Fibroblast of peridontal ligament (primary cell): ENCODE results near the gene KRT86.
A peak's percentile ranks its signal among the peaks of the same experiment; 100 is the strongest.
"Not testable (repeated sequence)": the region's sequence is repeated elsewhere in the genome, so short reads cannot be mapped to it uniquely, and the experiment has no call there.

Experiments
- DNase-seq: peaks from one replicate; pipeline ENCODE4 v3.0.0-alpha.2; 2010; ENCODE audit errors: extremely low read depth

Gene KRT86

GRCh38 chr12:52238916-52239646, 35.4 kb upstream of the KRT86 start:
- DNase-seq = no peak

DNA sequence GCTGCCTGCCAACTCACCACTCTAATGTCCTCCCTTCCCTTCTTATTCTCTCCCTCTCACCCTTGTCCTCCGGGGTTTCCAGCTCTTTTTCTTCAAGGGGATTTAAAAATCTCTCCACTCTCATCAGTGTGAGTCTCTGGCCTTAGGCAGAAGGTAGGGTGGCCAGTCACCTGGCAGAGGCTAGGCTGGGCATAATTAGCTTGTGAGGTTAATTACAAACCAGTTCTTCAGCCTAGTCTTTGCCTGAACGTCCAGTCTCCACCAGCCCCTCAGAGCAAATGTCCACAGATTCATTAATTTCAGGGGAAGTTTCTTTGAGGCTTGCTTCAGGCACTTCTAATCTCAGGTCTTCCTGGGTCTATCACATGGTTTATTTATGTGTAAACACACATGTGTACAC, 34.7 kb upstream of the KRT86 start:
- DNase-seq = no peak

DNA sequence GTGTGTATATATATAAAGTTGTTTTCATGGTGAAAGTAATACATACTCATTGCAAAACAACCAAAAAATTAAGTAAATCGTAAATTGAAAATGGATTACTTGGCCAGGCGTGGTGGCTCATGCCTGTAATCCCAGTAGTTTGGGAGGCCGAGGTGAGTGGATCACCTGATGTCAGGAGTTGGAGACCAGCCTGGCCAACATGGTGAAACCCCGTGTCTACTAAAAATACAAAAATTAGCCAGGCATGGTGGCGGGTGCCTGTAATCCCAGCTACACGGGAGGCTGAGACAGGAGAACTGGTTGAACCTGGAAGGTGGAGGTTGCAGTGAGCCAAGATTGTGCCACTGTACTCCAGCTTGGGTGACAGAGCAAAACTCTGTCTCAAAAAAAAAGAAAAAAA, 34.2 kb upstream of the KRT86 start:
- DNase-seq = not testable (repeated sequence)

GRCh38 chr12:52241205-52241842, 33.1 kb upstream of the KRT86 start:
- DNase-seq = no peak

GRCh38 chr12:52242442-52243258, 31.8 kb upstream of the KRT86 start:
- no peak for DNase-seq

DNA sequence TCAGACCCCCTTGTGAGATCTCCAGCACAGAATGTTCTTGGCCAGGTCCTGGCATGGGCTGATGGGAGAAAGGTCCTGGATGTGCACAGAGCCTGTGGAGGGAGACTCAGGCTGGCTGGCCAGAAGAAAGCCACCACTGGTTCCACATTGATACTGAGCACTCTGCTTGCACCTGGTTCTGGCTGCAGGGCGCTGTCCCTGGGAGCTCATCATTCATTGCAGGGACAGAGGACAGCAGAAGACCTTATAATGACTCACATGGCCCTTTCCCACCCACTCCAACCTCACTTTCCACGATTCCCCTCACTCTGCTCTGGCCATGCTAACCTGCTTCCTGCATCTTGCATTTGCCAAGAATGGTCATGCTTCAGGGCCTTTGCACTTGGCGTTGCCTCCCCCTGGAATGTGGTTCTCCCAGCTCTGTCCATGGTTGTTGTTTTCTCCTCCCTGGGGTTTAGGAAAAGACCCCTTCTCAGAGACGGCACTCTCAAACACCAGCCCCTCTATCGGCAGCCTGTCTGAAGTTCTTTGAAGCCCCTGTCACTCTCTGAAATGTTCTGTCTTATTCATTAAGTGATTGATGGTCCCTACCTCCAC, 31.1 kb upstream of the KRT86 start:
- DNase-seq = peak; percentile 64

- peak; percentile 86 for DNase-seq
Measured at GRCh38 chr12:52243856-52244614, 30.4 kb upstream of the KRT86 start.

GRCh38 chr12:52244615-52244994, 29.8 kb upstream of the KRT86 start:
- DNase-seq = no peak

DNA sequence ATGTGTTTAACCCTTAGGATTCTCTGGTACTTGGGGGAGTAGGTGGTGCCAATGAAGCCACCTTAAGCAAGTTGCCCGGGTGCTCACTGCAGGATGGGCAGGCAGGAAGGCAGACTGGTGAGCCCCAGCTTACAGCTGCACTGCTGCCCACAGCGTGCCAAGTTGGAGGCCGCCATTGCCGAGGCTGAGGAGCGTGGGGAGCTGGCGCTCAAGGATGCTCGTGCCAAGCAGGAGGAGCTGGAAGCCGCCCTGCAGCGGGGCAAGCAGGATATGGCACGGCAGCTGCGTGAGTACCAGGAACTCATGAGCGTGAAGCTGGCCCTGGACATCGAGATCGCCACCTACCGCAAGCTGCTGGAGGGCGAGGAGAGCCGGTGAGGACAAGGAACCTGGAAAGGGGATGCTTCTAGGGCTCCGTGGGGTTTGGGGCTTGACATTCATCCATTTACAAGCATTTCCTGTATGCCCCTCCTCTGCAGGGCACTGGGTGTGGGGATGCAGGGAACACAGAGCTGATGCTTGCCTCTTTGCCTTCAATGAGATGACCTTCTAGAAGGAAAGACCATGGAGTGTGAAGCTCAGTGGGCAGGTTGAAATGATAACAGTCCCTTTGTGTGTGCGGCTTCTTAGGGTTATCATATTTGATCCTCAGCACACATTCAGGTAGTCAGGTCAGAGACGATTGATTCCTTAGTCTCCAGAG, 29.0 kb upstream of the KRT86 start:
- no peak for DNase-seq

GRCh38 chr12:52245962-52246569, 28.4 kb upstream of the KRT86 start:
- no peak for DNase-seq

- no peak for DNase-seq
Measured at GRCh38 chr12:52246720-52247621, 27.5 kb upstream of the KRT86 start.

DNA sequence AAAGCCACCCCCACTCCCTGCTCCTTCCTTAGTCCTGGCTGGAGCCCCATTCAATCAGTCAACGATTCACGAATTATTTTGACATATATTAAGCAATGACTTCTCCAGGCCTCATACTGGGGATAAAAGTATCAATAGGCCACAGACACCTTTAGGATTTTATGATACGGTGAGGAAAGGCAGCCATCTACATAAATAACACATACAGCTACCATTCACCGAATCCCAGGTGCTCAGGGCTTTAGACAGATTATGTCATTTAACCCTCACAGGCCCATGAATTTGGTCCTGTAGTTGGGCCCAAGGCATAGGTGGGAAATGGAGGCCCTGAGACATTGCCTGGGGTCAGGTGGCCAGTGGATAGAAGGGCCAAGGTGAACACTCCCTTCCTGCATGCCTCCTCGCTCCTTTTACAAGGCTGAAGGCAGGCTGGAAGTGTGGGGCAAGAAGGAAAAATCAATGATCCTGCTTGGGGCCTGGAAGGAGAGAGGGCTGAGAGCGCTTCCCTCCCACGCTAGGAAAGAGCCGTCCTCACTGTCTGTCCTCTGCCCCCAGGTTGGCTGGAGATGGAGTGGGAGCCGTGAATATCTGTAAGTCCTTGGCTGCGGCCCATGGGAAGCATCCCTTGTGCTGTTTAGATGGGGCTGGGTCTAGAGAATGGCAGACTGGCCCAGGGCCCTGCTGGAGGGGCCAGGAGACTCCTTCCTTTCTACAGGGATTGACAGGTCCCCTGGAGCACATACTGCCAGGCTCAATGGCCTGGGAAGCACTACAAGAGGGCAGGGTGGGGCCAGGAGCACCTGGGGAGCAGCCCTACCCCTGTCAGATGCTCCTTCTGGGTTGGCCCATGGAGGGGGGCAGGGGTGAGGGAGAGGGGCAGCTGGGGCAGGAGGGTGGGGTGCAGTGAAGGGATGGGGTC, 26.6 kb upstream of the KRT86 start:
- DNase-seq = no peak

DNA sequence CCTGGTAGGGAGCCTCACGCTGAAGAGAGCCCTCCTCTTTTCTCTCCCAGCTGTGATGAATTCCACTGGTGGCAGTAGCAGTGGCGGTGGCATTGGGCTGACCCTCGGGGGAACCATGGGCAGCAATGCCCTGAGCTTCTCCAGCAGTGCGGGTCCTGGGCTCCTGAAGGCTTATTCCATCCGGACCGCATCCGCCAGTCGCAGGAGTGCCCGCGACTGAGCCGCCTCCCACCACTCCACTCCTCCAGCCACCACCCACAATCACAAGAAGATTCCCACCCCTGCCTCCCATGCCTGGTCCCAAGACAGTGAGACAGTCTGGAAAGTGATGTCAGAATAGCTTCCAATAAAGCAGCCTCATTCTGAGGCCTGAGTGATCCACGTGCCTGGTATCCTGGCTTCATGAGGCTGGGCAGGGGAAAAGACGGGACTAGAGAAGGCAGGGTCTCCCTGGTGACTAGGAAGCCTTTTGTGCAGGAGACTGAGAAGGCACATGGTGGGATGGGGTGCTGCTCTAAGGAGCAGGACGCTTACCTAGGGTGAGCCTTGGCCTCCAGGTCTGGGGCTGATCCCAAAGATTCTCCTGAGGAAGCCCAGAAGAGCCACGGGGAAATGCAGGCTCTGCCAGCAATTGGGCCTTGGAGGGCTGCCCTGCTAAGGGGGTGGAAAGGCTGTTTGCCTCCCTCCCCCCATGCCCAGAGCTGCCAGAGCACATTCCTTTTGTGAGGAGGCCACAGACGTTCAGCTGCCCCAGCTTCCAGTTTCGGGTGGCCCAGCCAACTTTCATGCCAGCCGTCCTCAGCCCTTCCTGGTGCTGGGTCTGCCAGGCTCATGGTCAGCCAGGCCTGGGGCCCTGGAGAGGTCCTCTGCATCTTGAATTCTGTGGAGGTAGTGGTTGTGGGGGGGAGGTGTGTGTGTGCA, 25.6 kb upstream of the KRT86 start:
- no peak for DNase-seq

DNA sequence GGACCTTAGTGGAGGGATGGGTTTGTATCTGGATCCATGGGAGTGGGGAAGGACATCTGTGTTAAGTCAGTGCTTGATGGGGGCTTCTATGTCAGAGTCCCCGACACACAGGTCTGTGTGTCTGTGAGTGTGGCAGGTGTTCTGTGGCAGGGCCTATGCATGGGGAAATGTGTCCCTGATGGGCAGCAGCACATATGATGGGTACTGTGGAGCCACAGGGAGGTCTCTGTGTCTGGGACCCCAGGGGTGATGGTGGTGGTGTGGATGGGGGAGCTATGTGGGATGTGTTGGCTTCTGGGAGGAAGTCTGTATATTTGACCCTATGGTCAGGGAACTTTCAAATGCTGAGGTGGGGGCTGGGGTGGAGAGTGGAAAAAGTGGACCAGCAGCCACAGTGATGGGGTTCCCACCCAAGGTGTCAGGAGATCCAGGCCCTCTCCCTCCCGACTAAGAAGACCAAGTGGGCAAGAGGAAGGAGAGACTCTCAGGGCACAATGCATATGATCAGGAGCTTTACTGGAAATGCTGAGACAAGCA, 24.9 kb upstream of the KRT86 start:
- DNase-seq = no peak

GRCh38 chr12:52250048-52250990, 24.1 kb upstream of the KRT86 start:
- no peak for DNase-seq
